ENCODE data around the gene CPB2. TPM values are rescaled to one million over a fixed set of nuclear protein-coding genes. Genes with fewer than 3 reads are reported as not detected.

Gene CPB2
- total RNA-seq, 1 donor from 2014 or later, result not detected

GRCh38 chr13:46106839-46107371, 2.1 kb upstream of the CPB2 start:
- Mint-ChIP-seq H3K27ac (no peak overlapping the region), H3K9me3 (no peaks in the 10 kb centered on the region), H3K4me1 (ENCODE audit: low read depth) (peaks cover 6% of the 10 kb centered on the region), H3K36me3 (ENCODE audit: low read depth) (no peaks in the 10 kb centered on the region), H3K4me3 (ENCODE audit: low read depth) (no peak overlapping the region), H3K27me3 (ENCODE audit: low read depth) (peaks cover 39% of the 10 kb centered on the region)
- intact Hi-C loops (cut with micrococcal nuclease), result loop anchor here (5.0 kb wide), 1 partner anchor 55 kb away; the partner anchor contains the start of gene ZC3H13
- no peak for DNase-seq (ENCODE audit: low spot score)

- H3K27me3 Mint-ChIP-seq (ENCODE audit: low read depth), result peaks cover 23% of the 10 kb centered on the region
- H3K4me3 Mint-ChIP-seq (ENCODE audit: low read depth), result no peak overlapping the region
- intact Hi-C loops (cut with micrococcal nuclease), result no loop called here
- no peak for DNase-seq (ENCODE audit: low spot score)
- H3K9me3 Mint-ChIP-seq, result no peaks in the 10 kb centered on the region
- no peaks in the 10 kb centered on the region for H3K36me3 Mint-ChIP-seq (ENCODE audit: low read depth)
- peaks cover 6% of the 10 kb centered on the region for H3K4me1 Mint-ChIP-seq (ENCODE audit: low read depth)
- H3K27ac Mint-ChIP-seq, result no peak overlapping the region
These were observed 1.8 kb downstream of the CPB2 start for GRCh38 chr13:46103037-46103436.

- Mint-ChIP-seq H3K36me3 (ENCODE audit: low read depth) (no peaks in the 10 kb centered on the region), H3K9me3 (no peaks in the 10 kb centered on the region), H3K4me1 (ENCODE audit: low read depth) (peaks cover 6% of the 10 kb centered on the region), H3K27me3 (ENCODE audit: low read depth) (peaks cover 23% of the 10 kb centered on the region), H3K4me3 (ENCODE audit: low read depth) (no peak overlapping the region), H3K27ac (no peak overlapping the region)
- intact Hi-C loops (cut with micrococcal nuclease), result no loop called here
- no peak for DNase-seq (ENCODE audit: low spot score)
These were observed 2.6 kb downstream of the CPB2 start for GRCh38 chr13:46102255-46102605.

- DNase-seq (ENCODE audit: low spot score), result no peak
- no peaks in the 10 kb centered on the region for H3K36me3 Mint-ChIP-seq (ENCODE audit: low read depth)
- H3K9me3 Mint-ChIP-seq, result no peaks in the 10 kb centered on the region
- peaks cover 2% of the 10 kb centered on the region for H3K4me1 Mint-ChIP-seq (ENCODE audit: low read depth)
- no peak overlapping the region for H3K4me3 Mint-ChIP-seq (ENCODE audit: low read depth)
- H3K27ac Mint-ChIP-seq, result no peak overlapping the region
- peaks cover 20% of the 10 kb centered on the region for H3K27me3 Mint-ChIP-seq (ENCODE audit: low read depth)
- intact Hi-C loops (cut with micrococcal nuclease), result no loop called here
These were observed 3.2 kb downstream of the CPB2 start for GRCh38 chr13:46101484-46102254.

GRCh38 chr13:46101002-46101401, 3.8 kb downstream of the CPB2 start:
- Mint-ChIP-seq H3K36me3 (ENCODE audit: low read depth) (no peaks in the 10 kb centered on the region), H3K4me1 (ENCODE audit: low read depth) (no peaks in the 10 kb centered on the region), H3K9me3 (no peaks in the 10 kb centered on the region), H3K27ac (no peak overlapping the region), H3K4me3 (ENCODE audit: low read depth) (no peak overlapping the region), H3K27me3 (ENCODE audit: low read depth) (peaks cover 17% of the 10 kb centered on the region)
- intact Hi-C loops (cut with micrococcal nuclease), result no loop called here
- no peak for DNase-seq (ENCODE audit: low spot score)

- Mint-ChIP-seq H3K9me3 (no peaks in the 10 kb centered on the region), H3K27me3 (ENCODE audit: low read depth) (peaks cover 13% of the 10 kb centered on the region), H3K4me1 (ENCODE audit: low read depth) (no peaks in the 10 kb centered on the region), H3K36me3 (ENCODE audit: low read depth) (no peaks in the 10 kb centered on the region), H3K27ac (no peak overlapping the region), H3K4me3 (ENCODE audit: low read depth) (no peak overlapping the region)
- intact Hi-C loops (cut with micrococcal nuclease), result no loop called here
- no peak for DNase-seq (ENCODE audit: low spot score)
These were observed 4.5 kb downstream of the CPB2 start for GRCh38 chr13:46100191-46100815.

GRCh38 chr13:46097663-46098062, 7.2 kb downstream of the CPB2 start:
- Mint-ChIP-seq H3K9me3 (no peaks in the 10 kb centered on the region), H3K4me1 (ENCODE audit: low read depth) (no peaks in the 10 kb centered on the region), H3K4me3 (ENCODE audit: low read depth) (no peak overlapping the region), H3K27me3 (ENCODE audit: low read depth) (peaks cover 14% of the 10 kb centered on the region), H3K36me3 (ENCODE audit: low read depth) (no peaks in the 10 kb centered on the region), H3K27ac (no peak overlapping the region)
- DNase-seq (ENCODE audit: low spot score), result no peak
- intact Hi-C loops (cut with micrococcal nuclease), result no loop called here

GRCh38 chr13:46097015-46097414, 7.8 kb downstream of the CPB2 start:
- Mint-ChIP-seq H3K4me1 (ENCODE audit: low read depth) (no peaks in the 10 kb centered on the region), H3K36me3 (ENCODE audit: low read depth) (no peaks in the 10 kb centered on the region), H3K4me3 (ENCODE audit: low read depth) (no peak overlapping the region), H3K27ac (no peak overlapping the region), H3K27me3 (ENCODE audit: low read depth) (peaks cover 17% of the 10 kb centered on the region), H3K9me3 (no peaks in the 10 kb centered on the region)
- DNase-seq (ENCODE audit: low spot score), result no peak
- intact Hi-C loops (cut with micrococcal nuclease), result no loop called here

- intact Hi-C loops (cut with micrococcal nuclease), result no loop called here
- H3K27me3 Mint-ChIP-seq (ENCODE audit: low read depth), result peaks cover 23% of the 10 kb centered on the region
- H3K27ac Mint-ChIP-seq, result no peak overlapping the region
- H3K4me1 Mint-ChIP-seq (ENCODE audit: low read depth), result no peaks in the 10 kb centered on the region
- no peaks in the 10 kb centered on the region for H3K9me3 Mint-ChIP-seq
- H3K36me3 Mint-ChIP-seq (ENCODE audit: low read depth), result no peaks in the 10 kb centered on the region
- DNase-seq (ENCODE audit: low spot score), result no peak
- H3K4me3 Mint-ChIP-seq (ENCODE audit: low read depth), result no peak overlapping the region
These were observed 10.4 kb downstream of the CPB2 start for GRCh38 chr13:46094478-46094877.

- peaks cover 3% of the 10 kb centered on the region for H3K4me1 Mint-ChIP-seq (ENCODE audit: low read depth)
- no peaks in the 10 kb centered on the region for H3K36me3 Mint-ChIP-seq (ENCODE audit: low read depth)
- H3K27me3 Mint-ChIP-seq (ENCODE audit: low read depth), result peaks cover 20% of the 10 kb centered on the region
- DNase-seq (ENCODE audit: low spot score), result no peak
- H3K27ac Mint-ChIP-seq, result no peak overlapping the region
- H3K9me3 Mint-ChIP-seq, result no peaks in the 10 kb centered on the region
- H3K4me3 Mint-ChIP-seq (ENCODE audit: low read depth), result no peak overlapping the region
- intact Hi-C loops (cut with micrococcal nuclease), result no loop called here
These were observed 15.8 kb downstream of the CPB2 start for GRCh38 chr13:46088821-46089562.

- no peaks in the 10 kb centered on the region for H3K9me3 Mint-ChIP-seq
- no peak for DNase-seq (ENCODE audit: low spot score)
- peaks cover 3% of the 10 kb centered on the region for H3K4me1 Mint-ChIP-seq (ENCODE audit: low read depth)
- intact Hi-C loops (cut with micrococcal nuclease), result no loop called here
- H3K4me3 Mint-ChIP-seq (ENCODE audit: low read depth), result no peak overlapping the region
- no peaks in the 10 kb centered on the region for H3K36me3 Mint-ChIP-seq (ENCODE audit: low read depth)
- H3K27me3 Mint-ChIP-seq (ENCODE audit: low read depth), result peaks cover 11% of the 10 kb centered on the region
- H3K27ac Mint-ChIP-seq, result no peak overlapping the region
These were observed 17.4 kb downstream of the CPB2 start for GRCh38 chr13:46087481-46087880.

GRCh38 chr13:46086985-46087384, 17.8 kb downstream of the CPB2 start:
- no peak overlapping the region for H3K4me3 Mint-ChIP-seq (ENCODE audit: low read depth)
- H3K27ac Mint-ChIP-seq, result no peak overlapping the region
- no peak for DNase-seq (ENCODE audit: low spot score)
- peaks cover 13% of the 10 kb centered on the region for H3K27me3 Mint-ChIP-seq (ENCODE audit: low read depth)
- H3K4me1 Mint-ChIP-seq (ENCODE audit: low read depth), result peaks cover 3% of the 10 kb centered on the region
- H3K9me3 Mint-ChIP-seq, result no peaks in the 10 kb centered on the region
- intact Hi-C loops (cut with micrococcal nuclease), result no loop called here
- H3K36me3 Mint-ChIP-seq (ENCODE audit: low read depth), result no peaks in the 10 kb centered on the region

- intact Hi-C loops (cut with micrococcal nuclease), result no loop called here
- peaks cover 13% of the 10 kb centered on the region for H3K27me3 Mint-ChIP-seq (ENCODE audit: low read depth)
- H3K36me3 Mint-ChIP-seq (ENCODE audit: low read depth), result no peaks in the 10 kb centered on the region
- H3K9me3 Mint-ChIP-seq, result no peaks in the 10 kb centered on the region
- peaks cover 3% of the 10 kb centered on the region for H3K4me1 Mint-ChIP-seq (ENCODE audit: low read depth)
- no peak overlapping the region for H3K27ac Mint-ChIP-seq
- no peak overlapping the region for H3K4me3 Mint-ChIP-seq (ENCODE audit: low read depth)
- no peak for DNase-seq (ENCODE audit: low spot score)
These were observed 18.4 kb downstream of the CPB2 start for GRCh38 chr13:46086421-46086922.

Data from activated T-helper 2 cell treated with anti-CD3 and anti-CD28 coated beads, Interferon-gamma antibody, Interleukin-2, Interleukin-4, amounts not matched to agents 10 μg/mL and 5 μg/mL and 100 μg/mL, durations not matched to agents 14 hours and 24 hours and 36 hours (primary cell).